ENCODE measurements around the gene GRB14. TPM values are rescaled to one million over a fixed set of nuclear protein-coding genes. Genes with fewer than 3 reads are reported as not detected.

GRB14 gene
- total RNA-seq, 1 donor from 2014 or later: 2.7 TPM

DNA sequence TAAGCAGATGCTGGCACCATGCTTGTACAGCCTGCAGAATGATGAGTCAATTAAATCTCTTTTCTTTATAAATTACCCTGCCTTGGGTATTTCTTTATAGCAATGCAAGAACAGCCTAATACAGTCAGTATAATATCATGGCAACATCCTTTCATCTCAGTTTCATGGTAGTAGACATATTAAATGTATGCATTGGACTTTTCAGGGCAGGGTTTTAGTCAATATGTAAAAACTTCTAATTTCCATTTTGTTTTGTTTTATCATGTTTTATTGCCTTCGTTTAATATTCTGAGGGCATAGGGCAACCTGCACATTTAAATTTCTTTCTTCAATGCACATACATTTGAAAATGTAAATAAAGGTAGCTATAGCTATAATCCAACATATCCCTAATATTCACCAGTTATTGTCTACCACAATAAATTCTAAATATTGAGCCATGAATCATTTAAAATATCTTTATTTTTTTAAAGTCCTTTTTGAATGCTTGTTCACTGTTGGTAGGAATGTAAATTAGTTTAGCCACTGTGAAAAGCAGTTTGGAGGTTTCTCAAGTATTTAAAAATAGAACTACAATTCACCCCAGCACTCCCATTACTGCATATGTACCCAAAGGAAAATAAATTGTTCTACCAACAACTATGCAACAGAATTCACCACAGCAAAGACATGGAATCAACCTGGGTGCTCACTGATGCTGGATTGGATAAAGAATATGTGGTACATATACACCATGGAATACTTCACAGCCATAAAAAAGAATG lies 41.8 kb upstream of the GRB14 start:
- no peak for DNase-seq (ENCODE audit: extremely low spot score in 2 of 2)
- TF ChIP-seq POLR2AphosphoS5 (IDR thresholded peaks at IDR 0.05; ENCODE audit: insufficient read depth in 1 of 2, low read depth in 1 of 2): no peak
- TF ChIP-seq, protein P1, sequence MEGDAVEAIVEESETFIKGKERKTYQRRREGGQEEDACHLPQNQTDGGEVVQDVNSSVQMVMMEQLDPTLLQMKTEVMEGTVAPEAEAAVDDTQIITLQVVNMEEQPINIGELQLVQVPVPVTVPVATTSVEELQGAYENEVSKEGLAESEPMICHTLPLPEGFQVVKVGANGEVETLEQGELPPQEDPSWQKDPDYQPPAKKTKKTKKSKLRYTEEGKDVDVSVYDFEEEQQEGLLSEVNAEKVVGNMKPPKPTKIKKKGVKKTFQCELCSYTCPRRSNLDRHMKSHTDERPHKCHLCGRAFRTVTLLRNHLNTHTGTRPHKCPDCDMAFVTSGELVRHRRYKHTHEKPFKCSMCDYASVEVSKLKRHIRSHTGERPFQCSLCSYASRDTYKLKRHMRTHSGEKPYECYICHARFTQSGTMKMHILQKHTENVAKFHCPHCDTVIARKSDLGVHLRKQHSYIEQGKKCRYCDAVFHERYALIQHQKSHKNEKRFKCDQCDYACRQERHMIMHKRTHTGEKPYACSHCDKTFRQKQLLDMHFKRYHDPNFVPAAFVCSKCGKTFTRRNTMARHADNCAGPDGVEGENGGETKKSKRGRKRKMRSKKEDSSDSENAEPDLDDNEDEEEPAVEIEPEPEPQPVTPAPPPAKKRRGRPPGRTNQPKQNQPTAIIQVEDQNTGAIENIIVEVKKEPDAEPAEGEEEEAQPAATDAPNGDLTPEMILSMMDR (IDR thresholded peaks at IDR 0.05): no peak
- TF ChIP-seq POLR2A (IDR thresholded peaks at IDR 0.05): no peak
- intact Hi-C loops (cut with DNase I): no loop called here
- no peak overlapping the region for H3K4me3 ChIP-seq
- no peaks in the 10 kb centered on the region for H3K27me3 ChIP-seq
- no peaks in the 10 kb centered on the region for H3K4me1 ChIP-seq
- H3K36me3 ChIP-seq: no peaks in the 10 kb centered on the region
- H3K27ac ChIP-seq: no peak overlapping the region
- no peaks in the 10 kb centered on the region for H3K9me3 ChIP-seq

DNA sequence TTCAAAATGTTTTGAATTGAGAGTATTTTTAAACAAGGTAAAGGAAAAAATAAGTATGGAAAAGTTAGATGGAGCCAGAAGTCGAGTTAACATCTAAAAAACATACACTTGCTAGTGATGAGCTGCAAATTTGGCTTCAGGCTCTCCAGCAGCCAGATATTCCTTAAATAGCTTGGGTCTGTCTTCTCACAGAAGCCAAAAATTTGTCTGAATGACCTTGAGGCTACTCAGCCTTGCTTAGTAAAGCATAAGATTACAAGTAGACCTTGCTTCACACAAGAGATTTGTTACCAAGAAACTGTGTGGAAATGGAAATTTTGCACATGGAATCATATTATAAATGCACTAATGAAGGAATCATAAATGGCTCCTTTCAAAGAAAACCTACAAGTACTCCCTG lies 40.8 kb upstream of the GRB14 start:
- TF ChIP-seq, protein P1 (IDR thresholded peaks at IDR 0.05): no peak
- Histone ChIP-seq H3K27ac (no peak overlapping the region), H3K36me3 (no peaks in the 10 kb centered on the region), H3K4me3 (no peak overlapping the region), H3K27me3 (no peaks in the 10 kb centered on the region), H3K4me1 (no peaks in the 10 kb centered on the region), H3K9me3 (no peaks in the 10 kb centered on the region)
- intact Hi-C loops (cut with DNase I): no loop called here
- DNase-seq (ENCODE audit: extremely low spot score in 2 of 2): no peak

DNA sequence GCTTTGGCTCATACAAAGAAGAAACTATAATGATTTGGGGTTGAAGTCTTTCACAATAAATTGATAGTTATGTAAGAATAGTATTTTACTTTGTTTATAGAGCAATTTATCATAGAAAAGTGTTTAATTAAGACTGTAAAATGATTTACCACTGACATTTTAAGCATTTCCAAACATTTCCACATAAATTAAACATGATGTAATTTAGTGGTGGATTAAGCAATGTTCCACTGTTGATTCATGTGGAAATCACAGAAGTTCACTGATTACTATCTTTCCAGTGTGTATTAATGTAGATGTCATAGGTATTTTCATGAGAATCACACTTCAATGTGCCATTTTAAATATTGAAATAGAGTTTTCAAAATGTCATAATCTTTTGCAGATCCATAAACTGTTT lies 40.1 kb upstream of the GRB14 start:
- H3K27me3 ChIP-seq: no peaks in the 10 kb centered on the region
- no peak for DNase-seq (ENCODE audit: extremely low spot score in 2 of 2)
- H3K4me1 ChIP-seq: no peaks in the 10 kb centered on the region
- H3K4me3 ChIP-seq: no peak overlapping the region
- intact Hi-C loops (cut with DNase I): no loop called here
- no peak overlapping the region for H3K27ac ChIP-seq
- TF ChIP-seq POLR2A (IDR thresholded peaks at IDR 0.05): no peak
- TF ChIP-seq, protein P1 (IDR thresholded peaks at IDR 0.05): no peak
- no peak for TF ChIP-seq POLR2AphosphoS5 (IDR thresholded peaks at IDR 0.05; ENCODE audit: insufficient read depth in 1 of 2, low read depth in 1 of 2)
- no peaks in the 10 kb centered on the region for H3K9me3 ChIP-seq
- H3K36me3 ChIP-seq: no peaks in the 10 kb centered on the region

DNA sequence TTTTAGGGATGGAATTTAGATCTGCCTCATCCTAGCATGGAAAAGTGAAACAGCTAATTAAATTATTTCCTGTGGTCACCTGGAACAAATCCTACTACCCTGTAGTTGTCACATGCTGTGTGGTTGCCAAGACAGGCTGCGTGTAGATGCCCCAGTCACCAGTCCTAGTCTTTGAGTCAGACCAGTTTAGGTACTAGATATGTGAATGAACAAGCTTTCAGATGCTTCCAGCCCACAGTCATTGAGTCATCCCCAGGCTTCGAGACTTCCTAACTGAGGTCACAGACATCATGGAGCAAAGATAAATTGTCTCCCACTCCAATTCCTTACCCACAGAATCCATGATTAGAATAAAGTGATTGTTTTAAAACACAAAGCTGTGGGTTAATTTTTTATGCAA lies 35.8 kb upstream of the GRB14 start:
- Histone ChIP-seq H3K36me3 (no peaks in the 10 kb centered on the region), H3K9me3 (no peaks in the 10 kb centered on the region), H3K27ac (no peak overlapping the region), H3K27me3 (no peaks in the 10 kb centered on the region), H3K4me1 (no peaks in the 10 kb centered on the region), H3K4me3 (no peak overlapping the region)
- intact Hi-C loops (cut with DNase I): no loop called here
- TF ChIP-seq POLR2AphosphoS5 (IDR thresholded peaks at IDR 0.05; ENCODE audit: insufficient read depth in 1 of 2, low read depth in 1 of 2) (no peak), POLR2A (IDR thresholded peaks at IDR 0.05) (no peak)
- TF ChIP-seq, protein P1 (IDR thresholded peaks at IDR 0.05): no peak
- DNase-seq (ENCODE audit: extremely low spot score in 2 of 2): no peak

DNA sequence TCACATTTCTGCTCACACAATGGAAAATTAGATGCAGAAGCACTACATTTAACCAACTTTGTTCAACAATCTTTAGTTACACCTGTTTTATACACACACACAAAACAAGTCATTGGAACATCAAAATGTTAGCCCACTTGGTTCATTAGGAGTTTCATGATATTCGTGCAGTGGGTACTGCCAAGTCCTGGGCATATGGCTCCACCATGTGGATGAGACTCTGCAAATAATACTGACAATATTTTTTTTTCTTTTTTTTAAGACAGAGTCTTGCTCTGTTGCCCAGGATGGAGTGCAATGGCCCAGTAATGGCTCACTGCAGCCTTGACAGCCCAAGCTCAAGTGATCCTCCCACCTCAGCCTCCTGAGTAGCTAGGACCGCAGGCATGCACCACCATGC lies 34.5 kb upstream of the GRB14 start:
- Histone ChIP-seq H3K4me3 (no peak overlapping the region), H3K27me3 (no peaks in the 10 kb centered on the region), H3K9me3 (no peaks in the 10 kb centered on the region), H3K4me1 (no peaks in the 10 kb centered on the region), H3K36me3 (no peaks in the 10 kb centered on the region), H3K27ac (no peak overlapping the region)
- TF ChIP-seq, protein P1 (IDR thresholded peaks at IDR 0.05): no peak
- TF ChIP-seq POLR2A (IDR thresholded peaks at IDR 0.05): no peak
- no peak for TF ChIP-seq POLR2AphosphoS5 (IDR thresholded peaks at IDR 0.05; ENCODE audit: insufficient read depth in 1 of 2, low read depth in 1 of 2)
- intact Hi-C loops (cut with DNase I): no loop called here
- DNase-seq (ENCODE audit: extremely low spot score in 2 of 2): no peak

All from vagina (tissue), 2 donors.